ENCODE data around the gene APOL1. TPM values are rescaled to one million over a fixed set of nuclear protein-coding genes. Genes with fewer than 3 reads are reported as not detected.

Gene APOL1
- total and polyA plus RNA-seq, 3 experiments from 2014 or later = 25.6 to 34.3 (median 32.8) TPM

DNA sequence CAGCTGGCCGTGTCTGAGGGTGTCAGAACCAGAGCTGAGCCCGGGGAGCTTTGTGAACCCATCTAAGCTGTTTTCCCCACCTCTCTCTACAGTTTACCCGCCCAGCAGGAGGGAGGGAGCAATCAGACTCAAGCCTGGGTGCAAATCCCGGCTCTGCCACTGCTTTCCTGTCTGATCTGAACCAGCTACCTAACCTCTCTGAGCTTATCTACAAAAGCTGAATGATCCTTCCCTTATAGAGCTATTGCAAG is 13.9 kb upstream of the APOL1 start:
- H3K27me3 ChIP-seq (ENCODE audit: insufficient read depth, low read length, poor library complexity, severe bottlenecking) = no peaks in the 10 kb centered on the region

DNA sequence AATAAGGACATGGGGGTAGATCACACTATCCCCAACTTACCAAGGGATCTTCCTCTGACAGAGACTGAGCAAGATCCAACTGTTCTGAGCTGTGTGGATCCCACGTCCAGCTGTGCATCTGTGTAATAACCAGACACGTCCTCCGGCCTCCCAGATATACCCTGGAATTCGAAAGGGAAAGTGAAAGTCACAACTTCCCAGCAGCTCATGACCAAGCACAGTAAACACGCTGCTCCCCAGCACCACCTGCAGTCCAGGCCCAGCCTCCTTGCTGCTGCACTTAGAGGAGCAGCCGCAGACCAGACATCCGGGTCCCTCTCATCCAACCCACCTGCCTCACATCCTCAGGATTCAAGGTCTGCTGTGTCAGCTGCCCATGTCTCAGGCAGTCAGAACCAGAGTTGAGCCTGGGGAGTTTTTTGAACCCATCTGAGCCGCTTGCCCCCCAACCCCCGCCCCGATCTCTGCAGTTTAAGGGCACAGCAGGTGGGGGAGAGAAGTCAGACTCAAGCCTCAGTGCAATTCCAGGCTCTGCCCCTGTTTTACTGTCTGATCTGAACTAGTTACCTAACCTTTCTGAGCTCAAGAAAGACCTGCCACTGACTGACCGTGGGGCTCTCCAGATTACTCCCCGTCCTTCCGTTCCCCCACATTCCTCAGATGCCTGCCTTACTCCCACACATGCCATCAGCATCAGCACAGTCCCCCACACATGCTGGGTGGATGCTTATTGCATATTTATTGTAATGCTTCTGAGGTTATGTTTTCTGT is 13.3 kb upstream of the APOL1 start, which contains the start of gene APOL2:
APOL2 (minus strand) TSS at position 127 of the 771 bp plus-strand sequence. CDS start 6,365 bp downstream, outside the sequence.
- ChIA-PET POLR2A (interaction anchor here (1.0 to 1.3 kb wide), 3 partner anchors 13 to 83 kb away, joined by 3 to 4 read pairs (median 4); partner anchors contain the start of gene APOL1), CTCF (interaction anchor here (0.6 to 3.8 kb wide), 27 partner anchors 8 to 247 kb away, joined by 3 to 29 read pairs (median 4); partner anchors contain the start of gene APOL1)
- Histone ChIP-seq H3K27ac (ENCODE audit: low read depth, low read length) (peak within 1 kb of the TSS; percentile 82), H3K27me3 (ENCODE audit: insufficient read depth, low read length, poor library complexity, severe bottlenecking) (no peaks in the 10 kb centered on the region), H3K36me3 (ENCODE audit: insufficient read depth, low read length) (peaks cover 11% of the 10 kb centered on the region), H3K9me3 (ENCODE audit: low read length) (no peaks in the 10 kb centered on the region), H3K4me3 (ENCODE audit: low read length) (peak within 1 kb of the TSS; percentile 91), H3K4me1 (ENCODE audit: insufficient read depth, low read length) (peaks cover 37% of the 10 kb centered on the region)
- Mint-ChIP-seq H3K4me3 (peak within 1 kb of the TSS; percentile 96 to 100 (median 100)), H3K27ac (peak within 1 kb of the TSS; percentile 90 to 100 (median 98)), H3K36me3 (peaks cover 17 to 41% (median 29%) of the 10 kb centered on the region in 3 donors), H3K9me3 (peaks cover 7 to 13% (median 8%) of the 10 kb centered on the region in 5 donors), H3K27me3 (peaks cover 0 to 1% of the 10 kb centered on the region in 2 donors), H3K4me1 (peaks cover 49 to 56% (median 50%) of the 10 kb centered on the region in 3 donors)
- DNase-seq = peak; percentile 80 to 87 (median 82)

More for the DNA sequence above, 13.9 kb upstream of the APOL1 start:
- H3K4me3 ChIP-seq (ENCODE audit: low read length) = peak overlapping the region; percentile 91
- DNase-seq = no peak
- peak overlapping the region; percentile 82 for H3K27ac ChIP-seq (ENCODE audit: low read depth, low read length)
- Mint-ChIP-seq H3K4me3 (peak overlapping the region; percentile 96 to 100 (median 100)), H3K4me1 (peaks cover 54 to 61% (median 55%) of the 10 kb centered on the region in 3 donors), H3K9me3 (peaks cover 7 to 13% (median 8%) of the 10 kb centered on the region in 5 donors), H3K27ac (peak overlapping the region; percentile 90 to 100 (median 98)), H3K27me3 (peaks cover 0 to 1% of the 10 kb centered on the region in 2 donors), H3K36me3 (peaks cover 21 to 46% (median 29%) of the 10 kb centered on the region in 3 donors)
- H3K36me3 ChIP-seq (ENCODE audit: insufficient read depth, low read length) = peaks cover 16% of the 10 kb centered on the region
- ChIA-PET CTCF (interaction anchor here (0.6 to 3.8 kb wide), 25 partner anchors 8 to 247 kb away, joined by 3 to 29 read pairs (median 5); partner anchors contain the start of gene APOL1), POLR2A (interaction anchor here (1.0 to 1.3 kb wide), 2 partner anchors 77 to 82 kb away, joined by 3 to 4 read pairs; no protein-coding TSS in a partner anchor)
- peaks cover 37% of the 10 kb centered on the region for H3K4me1 ChIP-seq (ENCODE audit: insufficient read depth, low read length)
- no peaks in the 10 kb centered on the region for H3K9me3 ChIP-seq (ENCODE audit: low read length)

DNA sequence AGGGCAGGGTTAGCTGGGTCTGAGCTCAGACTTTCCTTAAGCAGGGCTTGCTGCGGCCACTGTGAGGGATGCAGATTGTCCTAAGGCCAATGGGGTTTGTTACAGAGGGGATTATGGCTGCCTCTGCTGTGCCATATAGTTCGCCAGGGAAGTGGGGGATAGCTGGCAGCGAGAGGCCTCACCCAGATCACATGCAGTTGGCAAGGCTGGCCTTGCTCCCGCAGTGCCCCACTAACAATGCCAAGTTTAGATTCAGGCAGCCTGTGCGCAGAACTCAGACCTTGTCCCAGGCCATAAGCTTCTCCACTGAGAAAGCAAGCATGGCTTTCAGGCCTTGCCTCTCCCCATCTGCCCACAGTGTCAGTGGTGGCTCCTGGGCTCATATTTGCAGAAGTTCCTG is 8.9 kb upstream of the APOL1 start:
- ChIA-PET POLR2A (no interaction called here), CTCF (interaction anchor here (1.0 kb wide), 1 partner anchor 42 kb away, joined by 3 read pairs; no protein-coding TSS in a partner anchor)
- peaks cover 10 to 15% (median 11%) of the 10 kb centered on the region in 3 donors for H3K4me1 Mint-ChIP-seq

DNA sequence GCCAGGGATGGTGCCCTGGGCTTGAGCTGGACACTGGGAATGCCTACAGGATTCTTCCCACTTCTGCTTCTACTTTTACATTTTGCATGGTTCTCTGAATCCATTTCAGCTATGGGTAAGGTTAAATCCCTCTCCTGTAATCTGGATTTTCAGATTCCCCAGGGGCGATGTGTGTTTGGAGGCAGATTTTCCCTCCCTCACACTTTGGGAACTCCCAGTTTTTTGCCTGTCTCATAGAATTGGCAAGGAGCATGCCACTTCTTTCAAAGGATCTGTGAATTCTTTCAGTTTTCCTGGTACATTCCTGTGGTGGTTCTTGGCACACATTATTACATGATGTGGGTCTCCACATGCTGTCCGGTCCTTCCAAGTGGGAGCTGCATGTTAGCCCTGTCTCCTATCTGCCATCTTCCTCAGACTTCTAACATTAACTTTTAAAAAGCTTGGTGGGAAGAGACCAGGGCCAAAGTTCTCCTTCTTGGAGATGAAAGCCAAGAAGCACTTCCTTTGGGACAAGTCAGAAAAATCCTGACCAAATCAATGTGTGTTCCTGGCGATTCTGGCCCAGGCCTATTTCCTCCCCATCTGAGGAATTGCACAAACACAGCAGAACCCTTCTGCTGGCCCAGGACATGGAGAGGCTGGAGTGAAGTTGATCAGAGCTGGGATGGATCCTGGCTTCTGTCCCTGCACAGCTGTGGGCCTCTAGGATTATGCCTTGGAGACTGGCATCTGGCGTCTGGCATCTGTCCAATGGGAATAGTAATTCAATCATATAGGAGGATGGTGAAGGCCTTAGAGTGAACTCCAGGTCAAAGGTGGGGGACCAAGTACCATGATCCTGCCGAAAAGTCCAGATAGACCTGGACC is 8.2 kb upstream of the APOL1 start:
- ChIA-PET POLR2A (no interaction called here), CTCF (no interaction called here)
- Histone ChIP-seq H3K27me3 (ENCODE audit: insufficient read depth, low read length, poor library complexity, severe bottlenecking) (no peaks in the 10 kb centered on the region), H3K4me1 (ENCODE audit: insufficient read depth, low read length) (peaks cover 4% of the 10 kb centered on the region), H3K9me3 (ENCODE audit: low read length) (no peaks in the 10 kb centered on the region), H3K4me3 (ENCODE audit: low read length) (no peak overlapping the region), H3K27ac (ENCODE audit: low read depth, low read length) (no peak overlapping the region), H3K36me3 (ENCODE audit: insufficient read depth, low read length) (no peaks in the 10 kb centered on the region)
- Mint-ChIP-seq H3K4me3 (no peak overlapping the region), H3K27me3 (peaks cover 0 to 7% of the 10 kb centered on the region in 2 donors), H3K27ac (peak overlapping the region in 1 of 8 donors; percentile 61), H3K4me1 (peaks cover 3 to 7% (median 4%) of the 10 kb centered on the region in 3 donors), H3K9me3 (peaks cover 2 to 10% (median 8%) of the 10 kb centered on the region in 5 donors), H3K36me3 (peaks cover 0 to 8% (median 0%) of the 10 kb centered on the region in 3 donors)
- DNase-seq = no peak

More for the DNA sequence above, 8.9 kb upstream of the APOL1 start:
- Histone ChIP-seq H3K9me3 (ENCODE audit: low read length) (no peaks in the 10 kb centered on the region), H3K36me3 (ENCODE audit: insufficient read depth, low read length) (no peaks in the 10 kb centered on the region), H3K4me3 (ENCODE audit: low read length) (no peak overlapping the region), H3K27me3 (ENCODE audit: insufficient read depth, low read length, poor library complexity, severe bottlenecking) (no peaks in the 10 kb centered on the region), H3K4me1 (ENCODE audit: insufficient read depth, low read length) (peaks cover 6% of the 10 kb centered on the region), H3K27ac (ENCODE audit: low read depth, low read length) (no peak overlapping the region)
- Mint-ChIP-seq H3K9me3 (peaks cover 2 to 10% (median 8%) of the 10 kb centered on the region in 5 donors), H3K27ac (no peak overlapping the region), H3K27me3 (peaks cover 0 to 7% of the 10 kb centered on the region in 2 donors), H3K4me3 (no peak overlapping the region), H3K36me3 (peaks cover 0 to 11% (median 5%) of the 10 kb centered on the region in 3 donors)
- DNase-seq = no peak

DNA sequence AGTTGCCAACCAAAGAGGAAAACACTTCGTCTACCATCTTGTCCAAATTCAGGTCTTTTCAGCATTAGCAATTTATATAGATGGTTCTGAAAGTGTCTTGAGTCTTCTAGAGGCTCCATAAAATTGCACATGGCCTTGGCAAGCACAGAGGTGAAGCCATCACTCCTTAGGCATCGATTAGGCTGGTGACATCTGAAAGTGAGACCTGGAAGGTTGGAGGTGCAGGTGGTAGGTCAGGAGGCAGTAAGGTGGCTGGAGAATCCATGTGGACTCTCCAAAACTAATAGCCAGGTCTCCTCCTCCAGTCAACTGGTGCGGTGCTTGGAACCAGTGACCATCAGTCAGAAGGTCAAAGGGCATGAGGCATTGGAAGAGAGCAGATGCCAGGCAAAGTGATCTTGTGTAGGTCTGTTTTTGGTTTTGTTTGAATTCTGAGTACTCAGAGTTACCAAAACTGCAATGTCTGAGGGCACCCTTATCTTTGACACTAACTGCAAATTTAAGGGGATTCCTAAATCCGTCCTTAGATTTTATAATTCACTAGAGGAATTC is 7.1 kb upstream of the APOL1 start:
- no peaks in the 10 kb centered on the region for H3K36me3 ChIP-seq (ENCODE audit: insufficient read depth, low read length)
- Mint-ChIP-seq H3K9me3 (peaks cover 2 to 10% (median 8%) of the 10 kb centered on the region in 5 donors), H3K27ac (no peak overlapping the region), H3K4me1 (no peaks in the 10 kb centered on the region), H3K27me3 (peaks cover 0 to 7% of the 10 kb centered on the region in 2 donors), H3K4me3 (no peak overlapping the region), H3K36me3 (peaks cover 0 to 8% (median 0%) of the 10 kb centered on the region in 3 donors)
- CTCF ChIA-PET = no interaction called here
- no peaks in the 10 kb centered on the region for H3K9me3 ChIP-seq (ENCODE audit: low read length)
- H3K4me3 ChIP-seq (ENCODE audit: low read length) = no peak overlapping the region
- DNase-seq = no peak
- no peak overlapping the region for H3K27ac ChIP-seq (ENCODE audit: low read depth, low read length)
- H3K27me3 ChIP-seq (ENCODE audit: insufficient read depth, low read length, poor library complexity, severe bottlenecking) = no peaks in the 10 kb centered on the region
- POLR2A ChIA-PET = no interaction called here
- H3K4me1 ChIP-seq (ENCODE audit: insufficient read depth, low read length) = no peaks in the 10 kb centered on the region

DNA sequence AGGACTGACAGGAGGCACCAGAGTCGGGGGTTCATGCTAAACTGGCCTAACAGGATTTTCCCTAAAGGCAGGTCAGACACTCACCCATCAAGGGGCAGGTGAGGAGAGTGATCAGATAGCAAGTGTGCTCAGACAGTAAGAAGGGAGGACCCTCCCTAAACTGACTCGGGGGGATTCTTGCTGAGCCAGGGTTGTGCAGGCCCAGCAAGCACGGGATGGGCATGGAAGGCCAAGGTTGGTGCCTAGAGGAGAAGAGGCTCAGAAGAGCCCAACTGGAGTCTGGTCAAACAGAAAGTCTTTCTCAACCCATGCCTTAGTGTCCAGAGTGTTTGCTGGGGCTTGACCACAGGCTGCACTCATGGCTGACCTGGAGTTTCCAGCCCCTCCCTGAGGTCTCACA is 6.2 kb upstream of the APOL1 start:
- Mint-ChIP-seq H3K36me3 (peaks cover 0 to 8% (median 0%) of the 10 kb centered on the region in 3 donors), H3K4me1 (no peaks in the 10 kb centered on the region), H3K4me3 (no peak overlapping the region), H3K9me3 (peaks cover 2 to 10% (median 8%) of the 10 kb centered on the region in 5 donors), H3K27me3 (peaks cover 0 to 7% of the 10 kb centered on the region in 2 donors), H3K27ac (no peak overlapping the region)
- no peaks in the 10 kb centered on the region for H3K27me3 ChIP-seq (ENCODE audit: insufficient read depth, low read length, poor library complexity, severe bottlenecking)
- no peak for DNase-seq
- no peaks in the 10 kb centered on the region for H3K36me3 ChIP-seq (ENCODE audit: insufficient read depth, low read length)
- H3K27ac ChIP-seq (ENCODE audit: low read depth, low read length) = no peak overlapping the region
- POLR2A ChIA-PET = no interaction called here
- H3K4me1 ChIP-seq (ENCODE audit: insufficient read depth, low read length) = no peaks in the 10 kb centered on the region
- H3K9me3 ChIP-seq (ENCODE audit: low read length) = no peaks in the 10 kb centered on the region
- CTCF ChIA-PET = no interaction called here
- no peak overlapping the region for H3K4me3 ChIP-seq (ENCODE audit: low read length)

DNA sequence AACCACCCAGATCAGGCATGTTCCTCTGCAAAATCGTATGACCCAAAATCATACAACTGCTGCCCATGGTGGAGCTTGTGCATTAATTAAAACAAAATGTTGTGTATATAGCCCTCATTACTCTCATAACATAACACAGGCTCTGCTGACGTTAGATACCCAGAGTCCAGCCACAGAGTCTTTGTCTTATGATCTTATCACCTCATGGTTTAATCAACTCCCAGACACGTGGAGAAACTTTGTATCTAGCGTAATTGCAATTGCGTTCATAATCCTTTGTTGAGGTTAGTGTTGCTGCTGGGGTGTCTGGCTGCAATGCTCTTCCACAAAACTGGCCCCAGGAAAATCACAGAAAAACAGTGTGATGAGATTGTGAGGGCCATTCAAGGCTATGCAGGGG is 5.0 kb upstream of the APOL1 start:
- peaks cover 0 to 7% of the 10 kb centered on the region in 2 donors for H3K27me3 Mint-ChIP-seq
- no peak overlapping the region for H3K27ac Mint-ChIP-seq

More for the DNA sequence above, 5.0 kb upstream of the APOL1 start:
- POLR2A ChIA-PET = no interaction called here
- H3K4me3 ChIP-seq (ENCODE audit: low read length) = no peak overlapping the region
- H3K27ac ChIP-seq (ENCODE audit: low read depth, low read length) = no peak overlapping the region
- peak overlapping the region in 1 of 7 donors; percentile 36 for H3K4me3 Mint-ChIP-seq
- DNase-seq = no peak
- peaks cover 0 to 4% (median 2%) of the 10 kb centered on the region in 5 donors for H3K9me3 Mint-ChIP-seq
- H3K9me3 ChIP-seq (ENCODE audit: low read length) = no peaks in the 10 kb centered on the region
- peaks cover 5% of the 10 kb centered on the region for H3K4me1 ChIP-seq (ENCODE audit: insufficient read depth, low read length)
- CTCF ChIA-PET = interaction anchor here (0.9 kb wide), 1 partner anchor 10 kb away, joined by 3 read pairs; no protein-coding TSS in a partner anchor
- H3K36me3 Mint-ChIP-seq = peaks cover 0 to under 1% (median 0%) of the 10 kb centered on the region in 3 donors
- H3K36me3 ChIP-seq (ENCODE audit: insufficient read depth, low read length) = no peaks in the 10 kb centered on the region
- peaks cover 5 to 6% (median 6%) of the 10 kb centered on the region in 3 donors for H3K4me1 Mint-ChIP-seq
- H3K27me3 ChIP-seq (ENCODE audit: insufficient read depth, low read length, poor library complexity, severe bottlenecking) = no peaks in the 10 kb centered on the region

All from CD8-positive, alpha-beta memory T cell (primary cell).